ENCODE measurements around the gene MYBPHL.

GRCh38 chr1:109290998-109291397, 15.8 kb downstream of the MYBPHL start:
- TF ChIP-seq POLR2AphosphoS5 (IDR thresholded peaks at IDR 0.05; ENCODE audit: low read depth, low read length) (no peak), SIN3A (IDR thresholded peaks at IDR 0.05; ENCODE audit: borderline replicate concordance, insufficient read depth, low read length) (no peak), FOXP2 (optimal IDR thresholded peaks at IDR 0.05; ENCODE audit: borderline replicate concordance, extremely low read depth, extremely low read length, insufficient read depth) (no peak), TAF1 (IDR thresholded peaks at IDR 0.05; ENCODE audit: borderline replicate concordance, insufficient read depth, low read length) (no peak), REST (IDR thresholded peaks at IDR 0.05; ENCODE audit: insufficient read depth in 1 of 2, low read depth in 2 of 2, low read length in 2 of 2) (no peak)
